ENCODE results near the gene ABHD16A.

GRCh38 chr6:31707701-31708100, 4.6 kb upstream of the ABHD16A start:
- TF ChIP-seq POLR2AphosphoS5 (IDR thresholded peaks at IDR 0.05; ENCODE audit: low read depth, low read length): no peak
- no peak for TF ChIP-seq CTCF (IDR thresholded peaks at IDR 0.05)
- TF ChIP-seq SIN3A (IDR thresholded peaks at IDR 0.05; ENCODE audit: borderline replicate concordance, insufficient read depth, low read depth, low read length): no peak

All from Panc1 (cell line).